Liver (tissue), 9 donors: Measurements from ENCODE around the gene MFRP. TPM values are rescaled to one million over a fixed set of nuclear protein-coding genes. Genes with fewer than 3 reads are reported as not detected.

Source experiments
- DNase-seq: peaks from one replicate; pipeline ENCODE4 v3.0.0-alpha.2; 2017; ENCODE audit warnings: low spot score
- H3K27ac ChIP-seq, 2 donors: one replicate each; pipeline ENCODE4 v1.7.0; 2013; ENCODE audit warnings: inconsistent platforms in 2 of 2, low read length in 2 of 2, control low read depth in 1 of 2, low read depth in 1 of 2, mild to moderate bottlenecking in 1 of 2
- H3K27me3 ChIP-seq, 4 donors: one replicate each; pipeline versions ENCODE4 v1.6.1 to v1.7.0; 2013; ENCODE audit warnings: low read length in 3 of 4, inconsistent platforms in 1 of 4, mild to moderate bottlenecking in 1 of 4, moderate library complexity in 1 of 4; ENCODE audit not compliant: control insufficient read depth in 4 of 4, insufficient read depth in 4 of 4
- H3K36me3 ChIP-seq, 4 donors: one replicate each; pipeline versions ENCODE4 v1.6.1 to v1.7.0; 2013; ENCODE audit warnings: low read length in 3 of 4, mild to moderate bottlenecking in 3 of 4, low read depth in 1 of 4, moderate library complexity in 1 of 4; ENCODE audit not compliant: control insufficient read depth in 4 of 4, insufficient read depth in 3 of 4
- H3K4me1 ChIP-seq, 4 donors: one replicate each; pipeline versions ENCODE4 v1.6.1 to v1.7.0; 2013; ENCODE audit warnings: low read length in 3 of 4, mild to moderate bottlenecking in 3 of 4, moderate library complexity in 1 of 4; ENCODE audit not compliant: control insufficient read depth in 4 of 4, insufficient read depth in 4 of 4
- H3K4me3 ChIP-seq, 3 donors: one replicate each; pipeline versions ENCODE4 v1.6.1 to v1.7.0; 2013; ENCODE audit warnings: low read length in 3 of 3, control low read depth in 1 of 3, low read depth in 1 of 3, mild to moderate bottlenecking in 1 of 3
- H3K9ac ChIP-seq, 2 donors: one replicate each; pipeline ENCODE4 v1.7.0; 2013; ENCODE audit warnings: low read length in 2 of 2, mild to moderate bottlenecking in 2 of 2, moderate library complexity in 2 of 2, control low read depth in 1 of 2, low read depth in 1 of 2
- H3K9me3 ChIP-seq, 4 donors: one replicate each; pipeline versions ENCODE4 v1.6.1 to v1.7.0; 2013; ENCODE audit warnings: low read length in 3 of 4; ENCODE audit not compliant: control insufficient read depth in 4 of 4
- EGR1 ChIP-seq, 2 donors: IDR thresholded peaks; 2 replicates each; pipeline ENCODE4 v1.6.1; 2016 to 2018; ENCODE audit warnings: antibody characterized with exemption in 2 of 2, low read depth in 2 of 2
- FOXA1 ChIP-seq: IDR thresholded peaks from 2 replicates; pipeline ENCODE4 v1.6.1; 2016; ENCODE audit warnings: antibody characterized with exemption
- FOXA2 ChIP-seq: IDR thresholded peaks from 2 replicates; pipeline ENCODE4 v1.6.1; 2016; ENCODE audit warnings: antibody characterized with exemption
- HNF4A ChIP-seq, 2 donors: conservative IDR thresholded peaks; 2 replicates each; pipeline ENCODE4 v1.6.1; 2016; ENCODE audit warnings: antibody characterized with exemption in 2 of 2, mild to moderate bottlenecking in 2 of 2
- JUND ChIP-seq, 2 donors: IDR thresholded peaks; 2 replicates each; pipeline ENCODE4 v1.6.1; 2016; ENCODE audit warnings: antibody characterized with exemption in 2 of 2
- RAD21 ChIP-seq, 2 donors: IDR thresholded peaks; 2 replicates each; pipeline ENCODE4 v1.6.1; 2016; ENCODE audit warnings: antibody characterized with exemption in 2 of 2, mild to moderate bottlenecking in 2 of 2
- REST ChIP-seq: IDR thresholded peaks from 2 replicates; pipeline ENCODE4 v1.6.1; 2016; ENCODE audit warnings: antibody characterized with exemption, mild to moderate bottlenecking
- RXRA ChIP-seq, 2 donors: IDR thresholded peaks; 2 replicates each; pipeline ENCODE4 v1.6.1; 2017 to 2018; ENCODE audit warnings: antibody characterized with exemption in 2 of 2, mild to moderate bottlenecking in 1 of 2
- SP1 ChIP-seq: IDR thresholded peaks from 2 replicates; pipeline ENCODE4 v1.6.1; 2018; ENCODE audit warnings: antibody characterized with exemption, mild to moderate bottlenecking
- TAF1 ChIP-seq: conservative IDR thresholded peaks from 2 replicates; pipeline ENCODE4 v1.6.1; 2016; ENCODE audit warnings: antibody characterized with exemption, mild to moderate bottlenecking
- YY1 ChIP-seq: IDR thresholded peaks from 2 replicates; pipeline ENCODE4 v1.6.1; 2016; ENCODE audit warnings: antibody characterized with exemption, mild to moderate bottlenecking
- WGBS: extraction: QIAGEN DNeasy Blood & Tissue Kit; methylation state at CpG from one replicate; pipeline ENCODE4 v1.1.7; 2013; 5-methylcytosine and 5-hydroxymethylcytosine counted together
- polyA plus RNA-seq, 2 donors: library from polyadenylated mRNA; stranded (reverse) in 1 of 2; unstranded in 1 of 2; fragments of 200-250 nt in 1 of 2; fragments of >200 nt in 1 of 2; fragmentation: Nextera tagmentation in 1 of 2; extraction: Ambion mirVana in 1 of 2; gene quantifications; one replicate each; pipeline versions ENCODE4 v1.2.1 to v1.2.3, GENCODE V29; 2013 to 2015
- total RNA-seq, 2 donors: library from RNA; depleted of rRNA; stranded (reverse); fragments of >200 nt; gene quantifications; one replicate each; pipeline ENCODE4 v1.2.3, GENCODE V29; 2014
- TF ChIP-seq, protein P1 (sequence below): IDR thresholded peaks from 2 replicates; pipeline ENCODE4 v1.6.1; 2016; ENCODE audit warnings: antibody characterized with exemption
- donor health status: healthy.
- donor health status: healthy.
- donor health status: healthy.
- donor health status: healthy.
- donor health status: healthy.

Gene MFRP
- total and polyA plus RNA-seq, 4 donors, result not detected

GRCh38 chr11:119335091-119335654 is 11.3 kb downstream of the MFRP start:
- H3K27ac ChIP-seq, result peak overlapping the region; percentile 73 to 75
- TF ChIP-seq JUND (IDR thresholded peaks at IDR 0.05) (no peak), EGR1 (IDR thresholded peaks at IDR 0.05; ENCODE audit: low read depth in 2 of 2) (no peak), FOXA2 (no peak), RXRA (IDR thresholded peaks at IDR 0.05) (no peak), RAD21 (IDR thresholded peaks at IDR 0.05) (no peak), SP1 (no peak)
- TF ChIP-seq, protein P1, sequence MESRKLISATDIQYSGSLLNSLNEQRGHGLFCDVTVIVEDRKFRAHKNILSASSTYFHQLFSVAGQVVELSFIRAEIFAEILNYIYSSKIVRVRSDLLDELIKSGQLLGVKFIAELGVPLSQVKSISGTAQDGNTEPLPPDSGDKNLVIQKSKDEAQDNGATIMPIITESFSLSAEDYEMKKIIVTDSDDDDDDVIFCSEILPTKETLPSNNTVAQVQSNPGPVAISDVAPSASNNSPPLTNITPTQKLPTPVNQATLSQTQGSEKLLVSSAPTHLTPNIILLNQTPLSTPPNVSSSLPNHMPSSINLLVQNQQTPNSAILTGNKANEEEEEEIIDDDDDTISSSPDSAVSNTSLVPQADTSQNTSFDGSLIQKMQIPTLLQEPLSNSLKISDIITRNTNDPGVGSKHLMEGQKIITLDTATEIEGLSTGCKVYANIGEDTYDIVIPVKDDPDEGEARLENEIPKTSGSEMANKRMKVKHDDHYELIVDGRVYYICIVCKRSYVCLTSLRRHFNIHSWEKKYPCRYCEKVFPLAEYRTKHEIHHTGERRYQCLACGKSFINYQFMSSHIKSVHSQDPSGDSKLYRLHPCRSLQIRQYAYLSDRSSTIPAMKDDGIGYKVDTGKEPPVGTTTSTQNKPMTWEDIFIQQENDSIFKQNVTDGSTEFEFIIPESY, result no peak
- H3K4me3 ChIP-seq, result peak overlapping the region; percentile 69 to 84 (median 75)
- H3K9ac ChIP-seq, result peak overlapping the region; percentile 17 to 73
- H3K27me3 ChIP-seq, result peaks cover 0 to 2% (median 0%) of the 10 kb centered on the region in 4 donors
- no peaks in the 10 kb centered on the region for H3K36me3 ChIP-seq
- H3K4me1 ChIP-seq, result peaks cover 12 to 40% (median 22%) of the 10 kb centered on the region in 4 donors
- 69% methylated on average over 15 of the region's 15 CpGs for WGBS
- no peaks in the 10 kb centered on the region for H3K9me3 ChIP-seq
- DNase-seq, result no peak

- peaks cover 6 to 31% (median 20%) of the 10 kb centered on the region in 4 donors for H3K4me1 ChIP-seq
- H3K9me3 ChIP-seq, result no peaks in the 10 kb centered on the region
- TF ChIP-seq REST (peak; percentile 40), EGR1 (IDR thresholded peaks at IDR 0.05; ENCODE audit: low read depth in 2 of 2) (no peak), TAF1 (no peak), YY1 (peak; percentile 99), RXRA (IDR thresholded peaks at IDR 0.05) (peak in 1 of 2 donors; percentile 30), SP1 (peak; percentile 75), FOXA2 (peak; percentile 88), HNF4A (conservative IDR thresholded peaks at IDR 0.05) (peak in 1 of 2 donors; percentile 30), FOXA1 (peak; percentile 78)
- TF ChIP-seq, protein P1, result no peak
- H3K9ac ChIP-seq, result peak within 1 kb of the TSS; percentile 17 to 73
- WGBS, result under 1% methylated on average over 54 of the region's 54 CpGs
- H3K4me3 ChIP-seq, result peak within 1 kb of the TSS; percentile 69 to 84 (median 75)
- peak within 1 kb of the TSS; percentile 73 to 75 for H3K27ac ChIP-seq
- DNase-seq, result peak; percentile 96
- H3K27me3 ChIP-seq, result peaks cover 0 to 2% (median 0%) of the 10 kb centered on the region in 4 donors
- no peaks in the 10 kb centered on the region for H3K36me3 ChIP-seq
Observed at GRCh38 chr11:119334174-119334930, 12.2 kb downstream of the MFRP start, which contains the start of gene RNF26. Gene RNF26 (plus strand): TSS chr11:119334527. CDS start chr11:119335123, 596 bp downstream.
